Activated CD4-positive, alpha-beta T cell treated with anti-CD3 and anti-CD28 coated beads, Interleukin-2, amount 50 U/mL, for 1 hour (primary cell): ENCODE results near the gene AFMID.
"Not testable (repeated sequence)": the region's sequence is repeated elsewhere in the genome, so short reads cannot be mapped to it uniquely, and the experiment has no call there.

Experiments
- DNase-seq: peaks from one replicate; pipeline ENCODE4 v3.0.0-alpha.2; 2020

Gene AFMID

GRCh38 chr17:78154903-78155811 lies 32.0 kb upstream of the AFMID start:
- no peak for DNase-seq

GRCh38 chr17:78159575-78160158 lies 27.5 kb upstream of the AFMID start:
- DNase-seq = no peak

DNA sequence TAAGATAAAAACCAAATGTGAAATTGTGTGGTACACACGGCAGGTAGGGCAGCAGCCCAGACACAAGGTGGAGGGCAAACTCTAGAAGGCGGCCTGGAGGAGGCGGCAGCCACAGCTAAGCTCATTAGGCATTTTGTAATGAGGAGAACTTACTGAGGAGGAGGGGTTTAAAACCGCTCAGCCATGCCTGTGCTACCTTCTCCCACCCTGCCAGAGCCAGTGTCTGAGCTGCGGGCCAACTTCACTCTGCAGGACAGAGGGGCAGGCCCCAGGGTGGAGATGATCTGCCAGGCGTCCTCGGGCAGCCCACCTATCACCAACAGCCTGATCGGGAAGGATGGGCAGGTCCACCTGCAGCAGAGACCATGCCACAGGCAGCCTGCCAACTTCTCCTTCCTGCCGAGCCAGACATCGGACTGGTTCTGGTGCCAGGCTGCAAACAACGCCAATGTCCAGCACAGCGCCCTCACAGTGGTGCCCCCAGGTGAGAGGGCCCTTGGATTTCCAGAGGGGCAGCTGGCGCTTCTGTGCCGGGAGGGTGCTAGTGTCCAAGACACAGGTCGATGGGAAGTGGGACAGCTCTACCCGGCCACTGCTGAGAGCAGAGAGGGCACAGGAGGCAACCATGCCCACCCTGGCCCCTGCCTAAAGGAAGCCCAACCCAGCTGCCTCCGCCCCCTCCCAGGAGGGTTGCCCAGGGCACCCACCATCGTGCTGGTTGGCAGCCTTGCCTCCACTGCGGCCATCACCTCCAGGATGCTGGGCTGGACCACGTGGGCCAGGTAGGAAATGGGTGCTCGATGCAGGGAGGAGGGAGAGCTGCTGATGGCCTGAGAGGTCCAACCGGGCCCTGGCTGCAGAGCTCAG lies 23.0 kb upstream of the AFMID start:
- no peak for DNase-seq

DNA sequence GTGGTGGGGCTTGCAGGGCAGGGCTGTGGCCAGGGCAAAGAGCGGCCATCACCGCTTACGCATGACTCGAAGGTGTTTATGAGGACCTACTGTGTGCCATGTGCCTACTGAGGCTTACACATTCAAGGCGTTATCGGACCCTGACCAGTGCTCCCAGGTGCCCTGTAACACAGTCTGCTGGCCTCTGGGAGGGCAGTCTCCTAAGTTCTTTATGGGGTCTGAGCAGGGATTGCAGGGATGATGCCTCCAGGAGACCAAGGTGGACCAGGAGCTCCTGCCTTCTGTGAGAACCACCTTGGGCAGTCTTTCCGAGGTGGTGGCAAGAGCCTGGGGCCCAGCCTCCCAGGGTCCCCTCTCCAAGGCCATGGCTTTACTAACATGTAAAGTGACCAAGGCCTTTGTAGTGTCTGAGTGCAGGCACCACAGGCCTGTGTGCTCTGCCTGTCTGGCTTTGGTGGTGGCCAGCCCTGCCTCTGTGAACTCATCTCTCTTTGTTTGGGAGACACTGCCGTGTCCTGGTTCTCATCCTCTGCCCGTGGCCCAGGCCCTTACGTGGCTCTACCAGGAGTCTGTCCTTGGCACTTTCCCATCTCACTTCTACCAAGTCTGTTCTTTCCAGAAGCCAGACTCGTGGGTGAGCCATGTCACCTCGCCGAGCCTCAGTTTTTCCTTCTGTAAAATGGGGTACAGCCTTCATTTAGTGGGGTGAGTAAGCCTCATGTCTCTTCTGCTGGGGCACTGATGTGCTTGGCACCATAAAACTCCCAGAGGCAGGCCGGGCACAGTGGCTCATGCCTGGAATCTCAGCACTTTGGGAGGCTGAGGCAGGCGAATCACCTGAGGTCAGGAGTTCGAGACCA lies 22.2 kb upstream of the AFMID start:
- no peak for DNase-seq

DNA sequence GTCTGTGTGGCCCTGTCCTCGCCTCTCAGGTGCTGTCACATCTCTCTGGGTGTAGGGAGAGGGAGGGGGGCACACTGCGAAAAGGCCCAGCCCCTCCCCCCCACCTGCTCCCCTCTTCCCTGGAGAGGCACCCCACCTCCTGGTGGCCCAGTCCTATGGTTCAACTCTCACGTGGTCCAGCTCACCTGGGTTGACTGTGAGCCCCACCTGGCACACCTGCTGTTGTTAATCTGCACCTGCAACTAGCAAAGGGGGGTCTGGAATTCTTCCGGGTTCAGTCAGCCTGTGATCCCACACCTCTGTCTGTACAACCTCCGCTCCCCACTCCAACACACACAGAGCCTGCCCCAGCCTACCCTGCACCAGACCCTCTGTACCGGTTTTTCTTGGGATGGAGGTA lies 20.7 kb upstream of the AFMID start:
- DNase-seq = no peak

DNA sequence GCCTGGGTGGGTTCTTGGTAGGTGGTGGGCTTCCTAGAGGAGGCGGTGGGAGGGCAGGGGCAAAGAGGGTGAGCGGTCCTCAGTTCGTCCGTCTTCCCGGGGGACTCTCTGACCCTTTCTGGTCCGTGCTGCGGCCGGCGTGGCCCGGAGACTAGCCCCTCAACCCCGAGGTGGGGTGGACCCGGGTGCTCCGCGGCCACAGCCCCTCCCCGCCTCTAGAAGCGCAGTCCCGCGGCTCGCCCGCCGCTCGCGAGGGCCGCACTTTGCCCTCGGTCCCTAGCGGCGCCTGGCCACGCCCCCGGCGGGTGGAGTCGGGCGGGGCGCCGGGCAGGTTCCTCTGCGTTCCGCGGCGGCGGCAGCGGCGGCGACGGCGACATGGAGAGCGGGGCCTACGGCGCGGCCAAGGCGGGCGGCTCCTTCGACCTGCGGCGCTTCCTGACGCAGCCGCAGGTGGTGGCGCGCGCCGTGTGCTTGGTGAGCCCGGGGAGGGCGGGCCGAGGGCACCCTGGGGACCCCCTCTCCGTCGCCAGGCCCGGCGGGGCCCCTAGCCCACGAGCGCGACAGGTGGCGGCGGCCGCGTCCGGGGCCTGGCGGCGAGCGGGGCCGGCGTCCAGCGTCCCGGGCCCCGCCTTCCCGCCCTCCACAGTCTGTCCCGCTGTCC lies 18.8 kb upstream of the AFMID start, which contains the start of gene SYNGR2:
TSS of gene SYNGR2 (plus strand) at position 340 of the 661 bp plus-strand sequence. CDS start at position 376, 36 bp downstream.
- DNase-seq = peak; percentile 86

- DNase-seq = peak; percentile 43
Observed at GRCh38 chr17:78168903-78169793, 18.0 kb upstream of the AFMID start.

GRCh38 chr17:78170692-78171590 lies 16.2 kb upstream of the AFMID start:
- DNase-seq = no peak

- not testable (repeated sequence) for DNase-seq
Observed at GRCh38 chr17:78171591-78172248, 15.4 kb upstream of the AFMID start.

GRCh38 chr17:78172249-78173051 lies 14.7 kb upstream of the AFMID start:
- DNase-seq = no peak

- no peak for DNase-seq
Observed at GRCh38 chr17:78173097-78173715, 14.0 kb upstream of the AFMID start.

- no peak for DNase-seq
Observed at GRCh38 chr17:78174346-78174869, 12.8 kb upstream of the AFMID start.

- DNase-seq = no peak
Observed at GRCh38 chr17:78174870-78175642, 12.1 kb upstream of the AFMID start.

GRCh38 chr17:78175643-78175981 lies 11.6 kb upstream of the AFMID start:
- DNase-seq = no peak

GRCh38 chr17:78176548-78177025 lies 10.6 kb upstream of the AFMID start:
- peak; percentile 77 for DNase-seq

DNA sequence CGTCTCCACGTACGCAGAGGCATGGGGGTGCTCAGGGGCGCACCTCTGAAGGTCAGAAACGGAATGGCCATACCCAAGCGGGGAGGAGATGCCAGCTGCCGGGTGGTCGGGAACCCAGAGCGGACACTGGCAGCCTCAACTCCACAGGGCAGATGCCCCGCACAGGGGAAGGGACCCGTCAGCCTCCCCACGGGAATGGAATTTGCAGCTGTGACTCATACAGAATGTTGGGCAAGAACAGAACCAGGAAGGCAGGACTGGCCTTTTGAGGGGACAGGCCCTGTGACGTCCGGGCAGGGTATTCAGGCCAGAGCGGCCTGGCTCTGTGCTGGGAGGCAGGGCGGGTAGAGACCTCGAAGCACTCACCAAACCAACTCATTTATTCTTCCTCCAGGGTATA lies 7.8 kb upstream of the AFMID start:
- DNase-seq = no peak
